Caki2 (cell line): ENCODE data around the gene FGD2. TPM values are rescaled to one million over a fixed set of nuclear protein-coding genes. Genes with fewer than 3 reads are reported as not detected.

Source experiments
- DNase-seq: peaks from one replicate; pipeline ENCODE4 v3.0.0-alpha.2; 2015; ENCODE audit warnings: low read depth
- in situ Hi-C: cut with HindIII; loops from 2 replicates; pipeline ENCODE4 v1.10.0; 2016; ENCODE audit warnings: low sequenced_read_pairs, low pct_unique_long_range_greater_than_20kb, mixed read lengths
- total RNA-seq: library from RNA; depleted of rRNA; stranded (reverse); fragments of >200 nt; shearing (Covaris generic); gene quantifications from 2 replicates; pipeline ENCODE4 v1.2.3, GENCODE V29; 2014; ENCODE audit warnings: low replicate concordance; rRNA removed

The FGD2 gene
- total RNA-seq, 1 experiment from 2014 or later: not detected

DNA sequence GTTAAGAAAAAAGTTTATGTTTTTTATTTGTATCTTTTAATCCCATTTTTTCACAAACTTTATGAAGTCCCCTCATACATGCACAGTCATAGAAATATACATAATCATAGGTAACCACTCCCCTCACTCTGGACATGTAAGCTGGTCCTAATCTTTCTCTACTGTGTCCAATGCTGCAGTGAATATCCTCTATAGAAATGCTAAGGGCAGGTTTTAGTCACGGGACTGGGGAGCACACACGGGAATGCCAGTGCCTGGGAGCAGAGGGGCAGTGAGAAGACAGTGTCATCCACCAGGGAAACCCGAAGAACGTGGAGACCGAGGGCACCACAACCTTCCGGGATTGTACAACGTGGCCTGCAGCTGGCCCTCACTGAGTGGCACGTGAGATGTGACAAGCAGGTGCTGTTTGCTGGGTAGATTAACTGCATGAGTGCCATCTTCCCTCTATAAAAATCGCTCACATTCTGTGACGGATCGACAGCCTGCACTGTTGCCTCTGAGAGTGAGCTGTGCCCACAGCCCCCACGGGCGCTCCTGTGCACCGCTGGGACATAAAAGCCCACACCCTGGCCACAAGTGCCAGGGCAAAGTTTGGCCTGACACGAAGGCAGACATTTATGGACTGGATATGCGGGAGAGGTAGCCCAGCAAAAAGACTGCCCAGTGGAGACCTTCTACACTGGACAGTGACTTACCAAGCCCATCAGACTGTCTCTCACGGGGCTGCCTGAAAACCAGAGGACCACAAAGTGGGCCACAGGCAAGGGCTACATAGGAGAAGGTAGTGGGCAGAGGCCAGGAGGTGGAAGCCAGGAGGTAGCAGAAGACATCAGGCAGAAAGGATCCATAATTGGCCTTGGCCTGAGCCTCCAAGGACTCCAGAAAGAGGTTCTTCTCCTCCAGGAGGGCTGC, 63.2 kb downstream of the FGD2 start:
- in situ Hi-C loops: no loop called here
- no peak for DNase-seq

DNA sequence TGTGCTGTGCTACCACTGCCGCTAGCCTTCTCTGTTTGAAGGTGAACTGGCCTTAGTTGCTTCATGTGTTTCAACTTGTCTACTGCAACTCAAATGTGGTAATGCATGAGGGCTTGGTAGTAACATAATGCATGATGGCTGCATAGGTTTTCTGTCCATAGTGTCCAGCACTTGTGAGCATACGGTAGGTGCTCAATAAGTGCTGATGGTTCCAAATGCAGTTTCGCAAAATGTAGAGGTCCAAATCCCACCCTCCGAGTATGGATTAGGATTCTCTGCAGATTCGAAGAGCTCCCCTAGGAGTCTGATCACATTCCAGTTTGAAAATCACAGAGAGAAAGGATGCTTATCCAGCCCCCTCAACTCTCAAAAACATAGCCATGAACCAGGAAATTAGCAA, 64.2 kb downstream of the FGD2 start:
- in situ Hi-C loops: no loop called here
- no peak for DNase-seq

DNA sequence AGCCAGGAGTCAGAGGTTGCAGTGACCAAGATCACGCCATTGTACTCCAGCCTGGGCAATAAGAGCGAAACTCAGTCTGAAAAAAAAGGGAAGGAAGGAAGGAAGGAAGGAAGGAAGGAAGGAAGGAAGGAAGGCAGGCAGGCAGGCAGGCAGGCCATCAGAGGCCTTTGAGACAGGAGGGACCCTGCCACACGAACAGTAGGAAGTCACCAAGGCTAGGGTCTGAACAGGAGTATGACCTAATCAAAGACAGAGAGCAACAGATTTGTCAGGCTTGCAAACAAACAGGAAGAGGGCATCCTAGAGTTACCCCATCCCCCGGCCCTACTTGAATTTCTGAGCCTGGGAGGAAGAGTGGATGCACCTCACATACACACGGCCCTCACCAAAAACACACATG, 67.1 kb downstream of the FGD2 start:
- DNase-seq: no peak
- in situ Hi-C loops: no loop called here

DNA sequence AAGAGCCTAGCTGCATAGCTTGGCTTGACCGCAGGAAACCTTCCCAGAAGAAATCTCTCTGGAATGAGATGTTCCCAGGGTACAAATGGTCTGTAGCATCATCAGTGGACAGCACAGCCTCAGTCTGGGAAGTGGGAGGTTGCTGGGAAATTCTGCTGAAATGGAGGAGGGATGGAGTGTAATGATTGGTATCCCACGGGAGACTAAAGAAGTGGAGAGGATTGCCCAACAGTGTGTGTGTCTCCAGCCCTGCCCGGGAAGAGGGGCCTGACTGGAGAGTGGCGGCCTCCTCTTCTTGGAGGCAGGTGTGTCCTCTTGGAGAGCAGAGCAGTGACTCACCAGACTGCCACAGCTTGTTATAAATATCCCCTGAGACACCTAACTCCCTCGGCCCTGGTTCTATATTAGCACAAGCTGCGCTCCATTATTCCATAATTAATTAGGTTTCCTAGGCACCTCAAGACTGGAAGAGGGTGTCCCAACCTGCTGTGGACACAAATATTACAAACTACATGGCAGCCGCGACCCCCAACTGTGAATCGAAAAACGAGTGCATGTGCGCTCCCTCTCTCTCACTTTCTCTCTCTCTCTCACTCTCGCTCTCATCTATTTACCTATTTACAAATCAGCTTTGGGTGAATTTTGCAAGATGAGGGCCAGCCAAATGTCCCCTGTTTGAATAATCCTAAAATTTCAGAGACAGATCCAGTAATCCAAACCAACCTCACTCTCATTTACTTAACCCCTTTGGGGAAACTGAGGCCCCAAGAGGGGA, 68.8 kb downstream of the FGD2 start:
- DNase-seq: no peak

DNA sequence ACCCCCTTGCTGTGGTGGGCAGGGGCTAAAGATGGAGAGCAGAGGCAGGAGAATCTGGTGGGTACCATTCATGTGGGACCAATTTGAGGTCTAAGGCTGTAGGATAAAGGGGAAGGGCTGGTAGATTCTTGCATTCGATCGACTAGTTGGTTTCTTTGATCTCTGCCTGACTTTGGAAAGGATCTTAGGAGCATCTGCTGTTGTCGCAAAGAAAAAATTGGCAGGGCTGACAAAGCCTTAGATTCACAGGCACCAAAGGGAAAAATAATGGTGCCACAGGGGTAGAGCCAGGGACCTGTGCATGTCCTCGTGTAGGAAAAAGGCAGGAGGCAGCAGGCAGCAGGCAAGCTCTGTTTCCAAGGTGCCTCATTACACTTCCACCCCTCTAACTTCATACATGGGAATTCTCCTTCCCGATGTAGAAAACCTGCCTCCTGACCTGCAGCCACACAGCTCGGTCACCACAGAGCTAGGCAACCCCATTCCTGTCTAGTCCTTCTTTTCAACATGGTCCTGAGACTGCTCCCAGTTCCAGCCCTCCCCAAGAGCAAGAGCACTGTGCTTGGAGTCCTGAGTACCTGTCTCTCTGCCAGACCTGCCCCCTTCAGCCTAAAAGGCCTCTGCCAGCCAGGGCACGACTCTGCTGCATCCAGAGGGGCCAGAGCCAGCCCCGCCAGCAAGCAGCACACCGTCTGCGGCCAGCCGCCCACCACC, 71.9 kb downstream of the FGD2 start:
- in situ Hi-C loops: no loop called here

More for the DNA sequence above, 68.8 kb downstream of the FGD2 start:
- in situ Hi-C loops: no loop called here

DNA sequence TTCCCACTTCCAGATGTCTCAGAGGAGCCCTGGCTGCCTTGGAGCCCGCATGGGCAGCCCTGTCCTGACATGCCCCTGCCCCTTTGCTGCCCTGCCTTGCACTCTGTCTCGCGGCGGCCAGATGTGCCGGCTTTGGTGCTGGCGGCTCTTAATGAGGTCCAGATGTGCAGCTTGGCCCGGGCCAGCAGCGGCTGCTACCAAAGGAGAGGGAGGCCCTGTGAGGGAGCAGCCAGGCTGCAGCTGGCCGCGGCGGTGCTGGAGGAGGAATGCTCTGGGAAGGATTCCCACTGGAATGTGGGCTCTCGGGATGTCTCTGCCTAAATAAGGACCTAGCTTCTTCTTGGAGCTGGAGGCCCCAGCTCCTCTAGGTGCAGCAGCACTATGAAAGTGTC, 72.4 kb downstream of the FGD2 start:
- no peak for DNase-seq
- in situ Hi-C loops: no loop called here

More for the DNA sequence above, 71.9 kb downstream of the FGD2 start:
- DNase-seq: no peak

Other genes with a start within 250 kb of the FGD2 start
- gene CPNE5, start 166.2 kb upstream of the FGD2 start, total RNA-seq: not detected in 2 replicates
- gene PPIL1, start 130.9 kb upstream of the FGD2 start, total RNA-seq: 47.4 and 76.1 TPM in 2 replicates
- 23.9 and 25.0 TPM in 2 replicates for gene C6orf89, start 119.7 kb upstream of the FGD2 start, total RNA-seq
- not detected in 2 replicates for gene PI16, start 50.9 kb upstream of the FGD2 start, total RNA-seq
- 216 and 218 TPM in 2 replicates for gene MTCH1, start 19.5 kb upstream of the FGD2 start, total RNA-seq
- 17.0 and 21.5 TPM in 2 replicates for gene PIM1, start 164.5 kb downstream of the FGD2 start, total RNA-seq